K562 (cell line): ENCODE data around the gene PIP4K2A. TPM values are rescaled to one million over a fixed set of nuclear protein-coding genes. Genes with fewer than 3 reads are reported as not detected.

ENCODE experiments used
- ZNF133 ChIP-seq: fragments of 250-450 bp; sonication (Bioruptor Pico); IDR thresholded peaks from 2 replicates; pipeline ENCODE4 v1.4.0; 2020; ENCODE audit warnings: mild to moderate bottlenecking
- polyA plus RNA-seq, 8 experiments: library from polyadenylated mRNA; depleted of rRNA in 4 of 8; stranded (reverse) in 5 of 8; unstranded in 3 of 8; fragments of >200 nt; fragmentation: Nextera tagmentation in 2 of 8; fragmentation: Illumina TruSeq in 1 of 8; extraction: Ambion mirVana in 2 of 8; extraction: Trizol in 1 of 8; gene quantifications; 2 replicates each; pipeline versions ENCODE4 v1.2.1 to v1.2.3, GENCODE V29; 2011 to 2014; ENCODE audit warnings: inconsistent platforms in 1 of 8, missing spikeins in 1 of 8
- total RNA-seq, 7 experiments: library from RNA; depleted of rRNA in 6 of 7; stranded (reverse); fragments of >200 nt in 6 of 7; fragmentation: Illumina TruSeq in 2 of 7; extraction: Trizol in 2 of 7; gene quantifications; 2 replicates each; pipeline versions ENCODE4 v1.2.1 to v1.2.3, GENCODE V29; 2011 to 2021; ENCODE audit warnings: low replicate concordance in 1 of 7
- TF ChIP-seq, protein P1 (sequence below), 2 experiments: fragments of 450-650 bp; IDR thresholded peaks; 2 replicates each; pipeline ENCODE4 v1.6.1; 2016; ENCODE audit warnings: mild to moderate bottlenecking in 2 of 2, borderline replicate concordance in 1 of 2, low read depth in 1 of 2, moderate library complexity in 1 of 2
- TF ChIP-seq, protein P2 (sequence below): fragments of 200-800 bp; sonication (Bioruptor generic); IDR thresholded peaks from 2 replicates; pipeline ENCODE4 v1.6.1; 2017; ENCODE audit warnings: missing genetic modification characterization, missing compliant biosample characterization

Gene PIP4K2A
- total and polyA plus RNA-seq, 9 of the 15 experiments (the other 6 are each of a cell fraction or from before 2014, with no cell fraction given) = 35.6 to 117 (median 71.9) TPM

- TF ChIP-seq, protein P1, sequence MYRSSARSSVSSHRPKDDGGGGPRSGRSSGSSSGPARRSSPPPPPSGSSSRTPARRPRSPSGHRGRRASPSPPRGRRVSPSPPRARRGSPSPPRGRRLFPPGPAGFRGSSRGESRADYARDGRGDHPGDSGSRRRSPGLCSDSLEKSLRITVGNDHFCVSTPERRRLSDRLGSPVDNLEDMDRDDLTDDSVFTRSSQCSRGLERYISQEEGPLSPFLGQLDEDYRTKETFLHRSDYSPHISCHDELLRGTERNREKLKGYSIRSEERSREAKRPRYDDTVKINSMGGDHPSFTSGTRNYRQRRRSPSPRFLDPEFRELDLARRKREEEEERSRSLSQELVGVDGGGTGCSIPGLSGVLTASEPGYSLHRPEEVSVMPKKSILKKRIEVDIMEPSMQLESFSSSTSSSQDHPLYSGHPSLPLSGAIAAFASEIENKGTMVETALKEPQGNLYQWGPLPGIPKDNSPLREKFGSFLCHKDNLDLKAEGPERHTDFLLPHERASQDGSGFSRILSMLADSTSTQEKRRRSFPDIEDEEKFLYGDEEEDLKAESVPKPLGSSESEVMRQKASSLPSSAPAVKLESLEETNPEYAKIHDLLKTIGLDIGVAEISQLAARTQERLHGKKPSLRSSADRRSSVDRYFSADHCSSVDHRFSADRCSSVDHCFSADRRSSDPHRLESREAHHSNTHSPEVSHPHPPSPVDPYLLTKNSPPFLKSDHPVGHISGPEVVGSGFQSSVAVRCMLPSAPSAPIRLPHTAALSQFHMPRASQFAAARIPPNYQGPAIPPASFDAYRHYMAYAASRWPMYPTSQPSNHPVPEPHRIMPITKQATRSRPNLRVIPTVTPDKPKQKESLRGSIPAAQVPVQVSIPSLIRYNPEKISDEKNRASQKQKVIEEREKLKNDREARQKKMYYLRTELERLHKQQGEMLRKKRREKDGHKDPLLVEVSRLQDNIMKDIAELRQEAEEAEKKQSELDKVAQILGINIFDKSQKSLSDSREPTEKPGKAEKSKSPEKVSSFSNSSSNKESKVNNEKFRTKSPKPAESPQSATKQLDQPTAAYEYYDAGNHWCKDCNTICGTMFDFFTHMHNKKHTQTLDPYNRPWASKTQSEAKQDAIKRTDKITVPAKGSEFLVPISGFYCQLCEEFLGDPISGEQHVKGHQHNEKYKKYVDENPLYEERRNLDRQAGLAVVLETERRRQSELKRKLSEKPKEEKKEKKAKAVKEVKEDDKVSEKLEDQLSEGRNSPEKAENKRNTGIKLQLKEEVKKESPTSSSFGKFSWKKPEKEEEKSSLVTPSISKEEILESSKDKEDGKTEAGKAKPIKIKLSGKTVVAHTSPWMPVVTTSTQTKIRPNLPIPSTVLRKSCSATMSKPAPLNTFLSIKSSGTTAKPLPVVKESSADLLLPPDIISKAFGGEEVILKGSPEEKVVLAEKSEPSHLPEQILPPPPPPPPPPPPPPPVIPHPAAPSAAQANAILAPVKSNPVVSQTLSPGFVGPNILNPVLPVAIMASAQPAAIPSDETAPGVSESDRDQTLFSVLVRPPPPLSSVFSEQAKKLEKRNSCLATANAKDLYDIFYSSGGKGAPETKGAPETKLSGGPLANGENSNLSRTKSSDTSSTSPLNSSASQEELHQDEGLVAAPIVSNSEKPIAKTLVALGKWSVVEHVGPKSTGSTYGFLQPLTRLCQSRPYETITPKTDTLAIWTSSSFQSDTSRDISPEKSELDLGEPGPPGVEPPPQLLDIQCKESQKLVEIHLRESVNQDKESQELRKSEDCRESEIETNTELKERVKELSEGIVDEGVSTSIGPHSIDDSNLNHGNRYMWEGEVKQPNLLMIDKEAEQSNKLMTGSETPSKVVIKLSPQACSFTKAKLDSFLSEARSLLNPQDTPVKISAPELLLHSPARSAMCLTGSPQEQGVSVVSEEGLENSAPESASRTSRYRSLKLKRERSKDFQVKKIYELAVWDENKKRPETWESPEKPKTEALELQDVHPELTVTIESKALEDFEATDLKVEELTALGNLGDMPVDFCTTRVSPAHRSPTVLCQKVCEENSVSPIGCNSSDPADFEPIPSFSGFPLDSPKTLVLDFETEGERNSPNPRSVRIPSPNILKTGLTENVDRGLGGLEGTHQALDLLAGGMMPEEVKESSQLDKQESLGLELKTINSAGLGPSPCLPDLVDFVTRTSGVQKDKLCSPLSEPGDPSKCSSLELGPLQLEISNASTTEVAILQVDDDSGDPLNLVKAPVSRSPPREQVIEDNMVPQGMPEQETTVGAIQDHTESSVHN (IDR thresholded peaks at IDR 0.05; ENCODE audit: borderline replicate concordance in 1 of 2, low read depth in 1 of 2) = no peak
- no peak for TF ChIP-seq ZNF133 (CRISPR knock-in tag)
- TF ChIP-seq, protein P2, sequence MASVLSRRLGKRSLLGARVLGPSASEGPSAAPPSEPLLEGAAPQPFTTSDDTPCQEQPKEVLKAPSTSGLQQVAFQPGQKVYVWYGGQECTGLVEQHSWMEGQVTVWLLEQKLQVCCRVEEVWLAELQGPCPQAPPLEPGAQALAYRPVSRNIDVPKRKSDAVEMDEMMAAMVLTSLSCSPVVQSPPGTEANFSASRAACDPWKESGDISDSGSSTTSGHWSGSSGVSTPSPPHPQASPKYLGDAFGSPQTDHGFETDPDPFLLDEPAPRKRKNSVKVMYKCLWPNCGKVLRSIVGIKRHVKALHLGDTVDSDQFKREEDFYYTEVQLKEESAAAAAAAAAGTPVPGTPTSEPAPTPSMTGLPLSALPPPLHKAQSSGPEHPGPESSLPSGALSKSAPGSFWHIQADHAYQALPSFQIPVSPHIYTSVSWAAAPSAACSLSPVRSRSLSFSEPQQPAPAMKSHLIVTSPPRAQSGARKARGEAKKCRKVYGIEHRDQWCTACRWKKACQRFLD (CRISPR knock-in tag) = no peak
Observed at GRCh38 chr10:22649994-22650393, 64.4 kb downstream of the PIP4K2A start (continued).
